CD4-positive, alpha-beta T cell treated with Interleukin-4 for 4 hours (primary cell): ENCODE data around the gene SNCG.
"Not testable (repeated sequence)": the region's sequence is repeated elsewhere in the genome, so short reads cannot be mapped to it uniquely, and the experiment has no call there.

Experiments used
- DNase-seq: peaks from one replicate; pipeline ENCODE4 v3.0.0-alpha.2; 2020

Gene SNCG

GRCh38 chr10:86979977-86980448, 21.6 kb downstream of the SNCG start:
- no peak for DNase-seq

- DNase-seq = not testable (repeated sequence)
These were observed 22.6 kb downstream of the SNCG start for GRCh38 chr10:86981020-86981419.

GRCh38 chr10:86981716-86982115, 23.3 kb downstream of the SNCG start:
- DNase-seq = no peak

DNA sequence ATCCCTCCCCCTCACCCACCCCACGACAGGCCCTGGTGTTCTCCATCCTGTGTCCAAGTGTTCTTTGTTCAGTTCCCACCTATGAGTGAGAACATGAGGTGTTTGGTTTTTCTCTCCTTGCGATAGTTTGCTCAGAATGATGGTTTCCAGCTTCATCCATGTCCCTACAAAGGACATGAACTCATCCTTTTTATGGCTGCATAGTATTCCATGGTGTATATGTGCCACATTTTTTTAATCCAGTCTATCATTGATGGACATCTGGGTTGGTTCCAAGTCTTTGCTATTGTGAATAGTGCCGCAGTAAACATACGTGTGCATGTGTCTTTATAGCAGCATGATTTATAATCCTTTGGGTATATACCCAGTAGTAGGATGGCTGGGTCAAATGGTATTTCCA, 26.1 kb downstream of the SNCG start:
- DNase-seq = not testable (repeated sequence)

GRCh38 chr10:86988520-86988919, 30.1 kb downstream of the SNCG start:
- DNase-seq = no peak

DNA sequence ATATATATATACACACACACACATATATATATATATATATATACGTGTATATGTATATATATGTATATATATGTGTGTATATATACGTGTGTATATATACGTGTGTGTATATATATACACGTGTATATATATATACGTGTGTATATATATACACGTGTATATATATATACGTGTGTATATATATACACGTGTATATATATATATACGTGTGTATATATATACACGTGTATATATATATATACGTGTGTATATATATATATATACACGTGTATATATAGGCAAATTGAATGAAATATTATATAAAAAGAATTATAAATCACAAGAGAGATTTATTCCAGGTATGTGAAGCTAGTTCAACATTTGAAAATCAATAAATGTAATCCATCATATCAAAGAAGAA, 33.0 kb downstream of the SNCG start:
- not testable (repeated sequence) for DNase-seq

DNA sequence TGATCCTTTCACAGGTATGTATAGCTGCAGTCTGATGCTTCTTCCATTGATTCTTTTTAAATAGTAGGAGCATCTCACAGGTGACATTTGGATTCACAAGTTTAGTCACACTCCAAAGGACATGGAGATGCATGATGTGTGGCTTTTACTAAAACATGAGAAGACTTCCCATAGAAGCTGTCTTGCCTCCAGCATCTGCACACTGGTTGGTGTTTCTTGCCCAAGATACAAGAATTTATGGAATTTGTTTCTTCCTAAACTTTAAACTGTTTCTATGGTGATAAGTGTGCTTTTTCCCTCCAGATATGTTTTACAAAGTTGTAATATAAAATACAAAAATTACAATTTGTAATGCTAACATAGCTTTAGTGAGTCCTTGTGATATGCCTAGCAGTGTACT, 34.1 kb downstream of the SNCG start:
- DNase-seq = no peak

GRCh38 chr10:86992929-86993328, 34.5 kb downstream of the SNCG start:
- no peak for DNase-seq

GRCh38 chr10:86999802-87000403, 41.5 kb downstream of the SNCG start:
- not testable (repeated sequence) for DNase-seq

GRCh38 chr10:87000491-87000890, 42.1 kb downstream of the SNCG start:
- DNase-seq = no peak

GRCh38 chr10:87007124-87007523, 48.7 kb downstream of the SNCG start:
- DNase-seq = not testable (repeated sequence)

DNA sequence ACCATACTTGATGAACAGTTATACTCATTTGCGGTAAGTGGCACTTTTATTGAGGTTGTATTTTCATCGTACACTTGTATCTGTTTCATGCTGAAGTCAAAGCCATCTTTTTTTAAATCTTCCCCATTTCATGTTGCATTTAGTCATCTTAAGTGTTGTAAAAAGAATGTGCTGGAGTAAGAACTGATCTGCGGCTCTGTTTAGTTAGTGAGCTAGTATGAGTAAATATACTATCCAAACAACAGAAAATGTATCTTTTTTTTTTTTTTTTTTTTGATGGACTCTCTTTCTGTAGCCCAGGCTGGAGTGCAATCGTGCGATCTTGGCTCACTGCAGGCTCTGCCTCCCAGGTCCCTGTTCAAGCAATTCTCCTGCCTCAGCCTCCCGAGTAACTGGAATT, 49.3 kb downstream of the SNCG start:
- not testable (repeated sequence) for DNase-seq

DNA sequence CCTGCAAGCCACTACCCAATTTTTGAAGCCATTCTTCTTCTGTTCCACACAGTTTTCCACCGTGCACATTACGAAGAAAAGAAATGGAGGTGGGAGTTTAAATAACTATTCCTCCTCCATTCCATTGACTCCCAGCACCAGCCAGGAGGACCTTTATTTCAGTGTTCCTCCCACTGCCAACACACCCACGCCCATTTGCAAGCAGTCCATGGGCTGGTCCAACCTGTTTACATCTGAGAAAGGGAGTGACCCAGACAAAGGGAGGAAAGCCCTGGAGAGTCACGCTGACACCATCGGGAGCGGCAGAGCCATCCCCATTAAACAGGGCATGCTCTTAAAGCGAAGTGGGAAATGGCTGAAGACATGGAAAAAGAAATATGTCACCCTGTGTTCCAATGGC, 49.9 kb downstream of the SNCG start:
- not testable (repeated sequence) for DNase-seq

- DNase-seq = not testable (repeated sequence)
These were observed 50.8 kb downstream of the SNCG start for GRCh38 chr10:87009134-87009696.
